A549 (cell line): ENCODE results near the gene ANAPC7. TPM values are rescaled to one million over a fixed set of nuclear protein-coding genes. Genes with fewer than 3 reads are reported as not detected.
"Not testable (repeated sequence)": the region's sequence is repeated elsewhere in the genome, so short reads cannot be mapped to it uniquely, and the experiment has no call there.

Source experiments
- ATAC-seq, 2 experiments: fragments of 200-7000 bp in 1 of 2; fragments of >200 bp in 1 of 2; cut with Nextera tagmentation in 1 of 2; cut with Tn5 transposase in 1 of 2; 3 replicates each; pipeline versions ENCODE4 v1.8.0 to v1.9.1; 2018 to 2020; ENCODE audit warnings: mild to moderate bottlenecking in 1 of 2, moderate library complexity in 1 of 2
- CTCF ChIA-PET: fragments of 300-600 bp; sonication (Branson Sonifier 250); formaldehyde crosslinking; extraction: SDS; loops from one replicate; lab custom pipeline; 2021; ENCODE audit warnings: antibody characterized with exemption, inconsistent platforms; lab: Yijun Ruan, JAX
- POLR2A ChIA-PET: fragments of 350-600 bp; formaldehyde crosslinking; extraction: SDS; loops from one replicate; lab custom pipeline; 2021; ENCODE audit warnings: antibody characterized with exemption, inconsistent platforms; lab: Yijun Ruan, JAX
- DNase-seq, 2 experiments: peaks; one replicate each; pipeline versions ENCODE4 v3.0.0 to v3.0.0-alpha.2; 2011 to 2016; ENCODE audit warnings: low read depth in 1 of 2, low spot score in 1 of 2
- FAIRE-seq: peaks from 2 replicates; lab custom pipeline; 2011; peaks lifted over from hg19 to GRCh38; lab: Jason Lieb, UNC
- H3K27ac ChIP-seq, 2 experiments: fragments of >200 bp; sonication (Bioruptor Twin); formaldehyde crosslinking; 3 replicates each; pipeline ENCODE4 v1.5.1; 2016 to 2017
- H3K4me1 ChIP-seq: fragments of >200 bp; sonication (Bioruptor Twin); formaldehyde crosslinking; 3 replicates; pipeline ENCODE4 v1.6.1; 2016
- H3K4me2 ChIP-seq: fragments of >200 bp; sonication (Bioruptor Twin); formaldehyde crosslinking; 3 replicates; pipeline ENCODE4 v1.6.1; 2016
- H3K4me3 ChIP-seq: fragments of >200 bp; sonication (Bioruptor Twin); formaldehyde crosslinking; 3 replicates; pipeline ENCODE4 v1.5.1; 2016
- H3K9me3 ChIP-seq: fragments of >200 bp; sonication (Bioruptor Twin); formaldehyde crosslinking; 3 replicates; pipeline ENCODE4 v1.6.1; 2016
- CBX2 ChIP-seq: fragments of 200-600 bp; sonication (generic); IDR thresholded peaks from 2 replicates; pipeline ENCODE4 v1.6.1; 2016; ENCODE audit warnings: low read depth, mild to moderate bottlenecking, borderline replicate concordance
- CEBPB ChIP-seq, 2 experiments: fragments of >200 bp in 1 of 2; sonication (Bioruptor Twin) in 1 of 2; formaldehyde crosslinking in 1 of 2; IDR thresholded peaks; 2 replicates each; pipeline ENCODE4 v1.6.1; 2012 to 2016
- CHD2 ChIP-seq: fragments of 150-350 bp; IDR thresholded peaks from 2 replicates; pipeline ENCODE4 v1.6.1; 2014; ENCODE audit warnings: low read length; ENCODE audit not compliant: partially characterized antibody
- EHF ChIP-seq: fragments of 250-450 bp; sonication (Bioruptor Pico); IDR thresholded peaks from 2 replicates; pipeline ENCODE4 v1.5.0; 2020; ENCODE audit warnings: mild to moderate bottlenecking
- EHMT2 ChIP-seq: fragments of 200-600 bp; sonication (generic); IDR thresholded peaks from 2 replicates; pipeline ENCODE4 v1.6.1; 2016; ENCODE audit warnings: antibody characterized with exemption, low read depth, mild to moderate bottlenecking, moderate library complexity
- MYC ChIP-seq: IDR thresholded peaks from 2 replicates; pipeline ENCODE4 v1.6.1; 2012; ENCODE audit warnings: mild to moderate bottlenecking, inconsistent platforms, low read length, improper control_type of control experiment, borderline replicate concordance
- NR3C1 ChIP-seq: fragments of >200 bp; sonication (Bioruptor Twin); formaldehyde crosslinking; IDR thresholded peaks from 3 replicates; pipeline ENCODE4 v1.6.1; 2017
- RCOR1 ChIP-seq: fragments of 150-350 bp; IDR thresholded peaks from 2 replicates; pipeline ENCODE4 v1.6.1; 2014; ENCODE audit warnings: antibody characterized with exemption, low read length, low read depth
- RFX5 ChIP-seq: fragments of 450-650 bp; IDR thresholded peaks from 2 replicates; pipeline ENCODE4 v1.7.1; 2014; ENCODE audit warnings: antibody characterized with exemption, mild to moderate bottlenecking, moderate library complexity
- SREBF2 ChIP-seq: fragments of 450-650 bp; IDR thresholded peaks from 2 replicates; pipeline ENCODE4 v1.6.1; 2014; ENCODE audit warnings: mild to moderate bottlenecking, moderate library complexity
- TFCP2L1 ChIP-seq: fragments of 250-450 bp; sonication (Bioruptor Pico); IDR thresholded peaks from 2 replicates; pipeline ENCODE4 v1.5.0; 2021; ENCODE audit warnings: mild to moderate bottlenecking
- WGBS: methylation state at CpG from one replicate; pipeline ENCODE4 v1.1.6; 2017; ENCODE audit errors: missing lambda C conversion rate; 5-methylcytosine and 5-hydroxymethylcytosine counted together
- polyA plus RNA-seq, 4 experiments: library from polyadenylated mRNA; depleted of rRNA in 3 of 4; stranded (reverse); fragments of >200 nt; fragmentation: RNase III in 1 of 4; extraction: RNeasy Plus Mini Kit Qiagen cat#74134 plus additional on column Dnase treatment in 1 of 4; gene quantifications; 2 replicates in 3 of 4; 3 replicates in 1 of 4; pipeline ENCODE4 v1.2.3, GENCODE V29; 2011 to 2017
- TF ChIP-seq, protein P1 (sequence below): IDR thresholded peaks from 2 replicates; pipeline ENCODE4 v1.6.1; 2012; ENCODE audit warnings: low read depth, borderline replicate concordance
- TF ChIP-seq, protein P2 (sequence below): fragments of >200 bp; sonication (Bioruptor Twin); formaldehyde crosslinking; IDR thresholded peaks from 2 replicates; pipeline ENCODE4 v1.6.1; 2016
- TF ChIP-seq, protein P3 (sequence below): IDR thresholded peaks from 2 replicates; pipeline ENCODE4 v1.6.1; 2012

ANAPC7 gene
- polyA plus RNA-seq, 2 of the 4 experiments (the other 2 are of a cell fraction) = 66.1 to 122 TPM

- FAIRE-seq (no peak), DNase-seq (no peak), ATAC-seq (no peak)
- 65% methylated on average over 2 of the region's 2 CpGs for WGBS
- Histone ChIP-seq H3K4me1 (no peaks in the 10 kb centered on the region), H3K9me3 (no peaks in the 10 kb centered on the region), H3K4me3 (no peak overlapping the region), H3K4me2 (no peak overlapping the region), H3K27ac (no peak overlapping the region)
- ChIA-PET POLR2A (no interaction called here), CTCF (interaction anchor here (1.3 kb wide), 2 partner anchors 15 to 52 kb away, joined by 3 to 4 read pairs; no protein-coding TSS in a partner anchor)
- TF ChIP-seq EHF (CRISPR knock-in tag) = no peak
- TF ChIP-seq, protein P1, sequence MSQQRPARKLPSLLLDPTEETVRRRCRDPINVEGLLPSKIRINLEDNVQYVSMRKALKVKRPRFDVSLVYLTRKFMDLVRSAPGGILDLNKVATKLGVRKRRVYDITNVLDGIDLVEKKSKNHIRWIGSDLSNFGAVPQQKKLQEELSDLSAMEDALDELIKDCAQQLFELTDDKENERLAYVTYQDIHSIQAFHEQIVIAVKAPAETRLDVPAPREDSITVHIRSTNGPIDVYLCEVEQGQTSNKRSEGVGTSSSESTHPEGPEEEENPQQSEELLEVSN = no peak
- TF ChIP-seq, protein P2, sequence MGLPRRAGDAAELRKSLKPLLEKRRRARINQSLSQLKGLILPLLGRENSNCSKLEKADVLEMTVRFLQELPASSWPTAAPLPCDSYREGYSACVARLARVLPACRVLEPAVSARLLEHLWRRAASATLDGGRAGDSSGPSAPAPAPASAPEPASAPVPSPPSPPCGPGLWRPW = no peak
- TF ChIP-seq RCOR1 = no peak
Observed at GRCh38 chr12:110379631-110380030, 23.9 kb downstream of the ANAPC7 start.

DNA sequence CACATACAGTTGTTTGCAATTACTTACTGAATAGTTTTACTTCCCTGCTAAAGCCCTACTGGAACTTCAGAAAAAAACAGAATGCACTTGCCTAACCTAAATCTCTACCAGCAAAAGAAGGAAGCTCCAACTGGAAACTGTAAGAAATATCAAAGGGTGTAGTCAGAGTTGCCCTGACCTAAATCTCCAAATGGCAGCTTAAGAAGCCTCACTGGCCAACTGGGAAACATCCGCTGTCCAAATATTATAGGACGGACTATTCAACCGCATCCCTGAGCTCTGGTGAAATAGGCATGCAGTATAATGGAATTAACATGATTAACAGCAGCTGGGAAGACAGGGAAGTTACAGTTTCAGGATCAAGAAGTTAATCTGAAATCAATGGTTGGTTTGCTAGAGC is 24.3 kb downstream of the ANAPC7 start:
- Histone ChIP-seq H3K4me1 (no peaks in the 10 kb centered on the region), H3K27ac (no peak overlapping the region), H3K4me2 (no peak overlapping the region), H3K4me3 (no peak overlapping the region), H3K9me3 (no peaks in the 10 kb centered on the region)
- POLR2A ChIA-PET = no interaction called here
- FAIRE-seq = no peak
- no peak for DNase-seq
- no peak for TF ChIP-seq CBX2
- TF ChIP-seq SREBF2 = no peak
- no peak for TF ChIP-seq MYC
- TF ChIP-seq NR3C1 = no peak
- WGBS = 96% methylated on average over 3 of the region's 3 CpGs
- ATAC-seq = no peak
- CTCF ChIA-PET = interaction anchor here (1.3 kb wide), 2 partner anchors 14 to 52 kb away, joined by 3 to 4 read pairs; no protein-coding TSS in a partner anchor

DNA sequence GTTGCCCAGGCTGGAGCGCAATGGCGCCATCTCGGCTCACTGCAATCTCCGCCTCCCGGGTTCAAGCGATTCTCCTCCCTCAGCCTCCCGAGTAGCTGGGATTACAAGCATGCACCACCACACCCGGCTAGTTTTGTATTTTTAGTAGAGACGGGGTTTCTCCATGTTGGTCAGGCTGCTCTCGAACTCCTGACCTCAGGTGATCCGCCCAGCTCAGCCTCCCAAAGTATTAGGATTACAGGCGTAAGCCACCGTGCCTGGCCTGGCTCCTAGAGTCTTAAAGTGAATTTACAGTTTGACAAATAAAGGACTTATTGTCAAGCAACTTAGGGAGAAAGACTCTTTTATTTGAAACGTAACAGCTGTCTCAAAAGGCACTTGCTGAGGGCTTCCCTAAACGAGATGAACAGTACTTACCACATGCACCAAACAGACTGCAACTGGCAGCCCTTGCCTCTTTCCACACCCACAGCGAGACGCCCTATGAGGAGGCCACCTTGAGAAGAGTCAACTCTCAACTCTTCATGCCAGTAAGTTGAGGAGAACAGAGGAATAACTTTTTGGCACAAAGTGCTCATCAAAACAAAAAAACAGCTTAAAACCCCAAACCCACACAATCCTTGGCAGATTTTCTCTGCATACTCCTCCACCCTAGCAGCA is 25.2 kb downstream of the ANAPC7 start:
- H3K4me3 ChIP-seq, FAIRE-seq, H3K9me3 ChIP-seq, ATAC-seq, H3K4me1 ChIP-seq, DNase-seq, POLR2A ChIA-PET, H3K27ac ChIP-seq, H3K4me2 ChIP-seq: not testable (repeated sequence)
- CTCF ChIA-PET = interaction anchor here (0.9 to 2.7 kb wide), 3 partner anchors 10 to 53 kb away, joined by 3 to 13 read pairs (median 5); no protein-coding TSS in a partner anchor
- 95% methylated on average over 17 of the region's 17 CpGs for WGBS

DNA sequence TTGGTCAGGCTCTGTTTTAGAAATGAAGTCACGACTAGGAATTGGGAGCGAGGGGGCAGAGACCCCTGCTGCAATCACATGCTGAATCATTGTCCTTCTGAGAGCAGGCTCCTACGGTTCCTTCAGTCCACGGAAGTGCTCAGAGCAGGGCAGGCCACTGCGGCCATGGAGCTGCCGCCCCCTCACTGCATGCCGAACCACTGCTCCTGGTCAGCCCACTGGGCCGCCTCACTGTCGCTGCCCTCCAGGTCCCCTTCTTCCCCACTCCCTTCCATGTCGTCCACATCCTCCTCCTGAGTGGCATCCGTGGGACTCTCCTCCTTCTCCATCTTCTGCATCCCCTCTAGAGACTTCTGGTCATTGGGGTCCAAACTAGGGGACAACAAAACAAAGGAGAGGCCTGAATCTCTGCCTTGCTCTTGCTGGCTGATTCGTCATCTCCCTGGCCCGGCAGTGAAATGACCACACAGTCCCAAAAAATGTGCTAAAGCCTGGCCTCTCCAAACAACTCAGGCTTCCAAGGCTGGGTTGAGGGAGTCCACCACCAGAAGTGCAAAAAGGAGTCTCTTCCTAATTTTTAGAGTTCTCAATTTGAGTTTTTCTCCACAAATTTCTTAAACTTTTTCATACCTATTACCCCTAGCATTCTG is 29.4 kb downstream of the ANAPC7 start:
- H3K4me1 ChIP-seq = no peaks in the 10 kb centered on the region
- no peak overlapping the region for H3K4me3 ChIP-seq
- H3K9me3 ChIP-seq = no peaks in the 10 kb centered on the region
- TF ChIP-seq TFCP2L1 (CRISPR knock-in tag) (no peak), CHD2 (no peak), EHMT2 (no peak), CEBPB (IDR thresholded peaks at IDR 0.05) (no peak), RFX5 (no peak)
- TF ChIP-seq, protein P3, sequence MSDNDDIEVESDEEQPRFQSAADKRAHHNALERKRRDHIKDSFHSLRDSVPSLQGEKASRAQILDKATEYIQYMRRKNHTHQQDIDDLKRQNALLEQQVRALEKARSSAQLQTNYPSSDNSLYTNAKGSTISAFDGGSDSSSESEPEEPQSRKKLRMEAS = no peak
- TF ChIP-seq, all 56 proteins: peak for 0
- no peak for DNase-seq
- CTCF ChIA-PET = interaction anchor here (1.6 to 3.9 kb wide), 3 partner anchors 14 to 57 kb away, joined by 5 to 27 read pairs (median 7); no protein-coding TSS in a partner anchor
- POLR2A ChIA-PET = no interaction called here
- FAIRE-seq = no peak
- 95% methylated on average over 13 of the region's 13 CpGs for WGBS
- no peak for ATAC-seq
- Histone ChIP-seq H3K27ac (no peak overlapping the region), H3K4me2 (no peak overlapping the region)
